ENCODE measurements around the gene RNF222. TPM values are rescaled to one million over a fixed set of nuclear protein-coding genes. Genes with fewer than 3 reads are reported as not detected.
A peak's percentile ranks its signal among the peaks of the same experiment; 100 is the strongest.

Gene RNF222, protein sequence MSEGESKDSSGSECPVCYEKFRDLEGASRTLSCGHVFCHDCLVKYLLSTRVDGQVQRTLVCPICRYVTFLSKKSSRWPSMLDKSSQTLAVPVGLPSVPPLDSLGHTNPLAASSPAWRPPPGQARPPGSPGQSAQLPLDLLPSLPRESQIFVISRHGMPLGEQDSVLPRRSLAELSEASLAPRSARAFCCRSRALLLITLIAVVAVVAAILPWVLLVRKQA
- not detected in 2 replicates for total RNA-seq (2014; rRNA removed; shearing (Covaris generic))

DNA sequence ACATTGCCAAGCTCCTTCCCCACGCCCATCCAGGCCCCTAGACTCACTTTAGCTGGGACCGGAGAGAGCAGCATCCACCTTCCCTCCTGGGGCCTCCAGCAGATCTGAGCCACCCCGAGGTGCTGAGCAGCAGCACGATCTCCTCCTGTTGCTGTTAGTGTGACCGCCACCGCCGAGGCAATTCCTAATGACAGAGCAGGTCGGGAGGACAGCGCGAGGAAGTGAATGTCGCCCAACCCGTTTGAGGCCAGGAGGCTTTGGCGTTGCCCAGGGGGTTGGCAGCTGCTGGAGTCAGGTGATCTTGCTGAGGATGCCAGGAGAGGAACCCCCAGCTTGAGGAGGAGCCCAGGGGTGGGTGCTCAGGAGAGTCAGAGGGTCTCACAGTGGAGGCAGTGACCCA, at the start of gene RNF222:
Gene RNF222, minus strand, starts transcription at position 192 of the 400 bp plus-strand sequence. CDS start 4,366 bp downstream, outside the sequence.
- DNase-seq (ENCODE audit: low read depth in 1 of 2, low spot score in 2 of 2) = no peak
- H3K9me3 ChIP-seq (replicated peaks) = no peaks in the 10 kb centered on the region
- no peak within 1 kb of the TSS for H3K4me3 ChIP-seq
- H3K36me3 ChIP-seq = no peaks in the 10 kb centered on the region
- H3K4me1 ChIP-seq (replicated peaks) = 0 out of 2 replicates have a peak, but pooled peaks cover 6% of the 10 kb centered on the region
- H3K27ac ChIP-seq = no peak within 1 kb of the TSS
- 0 out of 2 replicates have a peak, but pooled peaks cover 3% of the 10 kb centered on the region for H3K27me3 ChIP-seq (replicated peaks)

DNA sequence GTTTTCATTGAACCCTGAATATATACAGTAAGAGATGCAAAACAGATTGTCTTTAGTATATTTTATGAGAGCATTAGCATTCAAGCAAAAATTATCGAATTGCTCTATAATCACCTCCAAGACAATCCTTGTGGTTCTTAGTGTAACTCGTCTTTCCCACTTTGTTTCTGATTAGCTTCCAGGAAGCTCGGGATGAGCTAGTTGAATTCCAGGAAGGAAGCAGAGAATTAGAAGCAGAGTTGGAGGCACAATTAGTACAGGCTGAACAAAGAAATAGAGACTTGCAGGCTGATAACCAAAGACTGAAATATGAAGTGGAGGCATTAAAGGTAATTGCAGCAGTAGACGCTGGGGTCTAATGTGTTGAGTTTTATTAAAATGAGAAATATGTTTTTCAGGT, 47.9 kb upstream of the RNF222 start:
- no peak for DNase-seq (ENCODE audit: low read depth in 1 of 2, low spot score in 2 of 2)
- H3K4me3 ChIP-seq = no peak overlapping the region
- H3K4me1 ChIP-seq (replicated peaks) = no peaks in the 10 kb centered on the region
- no peak overlapping the region for H3K27ac ChIP-seq
- no peaks in the 10 kb centered on the region for H3K9me3 ChIP-seq (replicated peaks)
- H3K36me3 ChIP-seq = peaks cover 84% of the 10 kb centered on the region
- H3K27me3 ChIP-seq (replicated peaks) = no peaks in the 10 kb centered on the region

DNA sequence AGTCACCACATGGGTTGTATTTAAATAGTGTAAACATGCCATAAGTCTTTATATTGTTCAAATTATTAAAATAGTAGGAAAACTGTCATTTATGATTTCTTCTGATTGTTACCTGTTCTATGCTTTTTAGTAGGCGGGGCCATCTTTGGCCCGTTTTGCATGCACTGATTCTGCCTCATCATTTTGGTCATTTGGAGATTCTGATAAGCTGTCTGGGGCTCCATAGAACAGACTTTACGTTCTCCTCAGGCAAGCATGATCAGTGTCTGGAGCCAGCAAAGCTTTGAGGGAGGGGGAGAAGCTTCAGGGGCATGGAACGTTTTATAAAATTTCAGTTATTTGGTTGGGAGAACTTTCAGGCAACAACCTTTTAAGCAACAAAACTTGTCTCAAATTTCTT, 46.9 kb upstream of the RNF222 start:
- Histone ChIP-seq H3K9me3 (replicated peaks) (no peaks in the 10 kb centered on the region), H3K27ac (no peak overlapping the region), H3K27me3 (replicated peaks) (no peaks in the 10 kb centered on the region), H3K4me3 (no peak overlapping the region), H3K36me3 (peaks cover 84% of the 10 kb centered on the region), H3K4me1 (replicated peaks) (no peaks in the 10 kb centered on the region)
- DNase-seq (ENCODE audit: low read depth in 1 of 2, low spot score in 2 of 2) = no peak

- Histone ChIP-seq H3K27me3 (replicated peaks) (no peaks in the 10 kb centered on the region), H3K4me1 (replicated peaks) (no peaks in the 10 kb centered on the region), H3K27ac (no peak overlapping the region), H3K4me3 (no peak overlapping the region), H3K36me3 (peaks cover 79% of the 10 kb centered on the region), H3K9me3 (replicated peaks) (no peaks in the 10 kb centered on the region)
- DNase-seq (ENCODE audit: low read depth in 1 of 2, low spot score in 2 of 2) = no peak
Observed at GRCh38 chr17:8443756-8444155, 46.1 kb upstream of the RNF222 start.

DNA sequence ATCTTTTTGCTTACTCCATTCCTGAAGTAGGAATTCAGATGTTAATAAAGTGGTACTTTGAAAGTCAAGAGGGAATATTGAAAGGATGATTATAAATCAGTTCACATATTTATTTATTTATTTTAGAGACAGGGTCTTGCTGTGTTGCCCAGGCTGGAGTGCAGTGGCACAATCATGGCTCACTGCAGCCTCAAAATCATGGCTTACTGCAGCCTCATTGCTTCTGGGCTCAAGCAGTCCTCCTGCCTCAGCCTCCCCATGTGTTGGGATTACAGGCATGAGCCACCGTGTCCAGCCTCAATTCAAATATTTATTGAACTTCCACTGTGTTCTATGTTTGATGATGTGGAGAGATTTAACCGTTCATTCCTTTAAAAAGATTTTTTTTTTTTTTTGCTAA, 44.7 kb upstream of the RNF222 start:
- Histone ChIP-seq H3K27ac (no peak overlapping the region), H3K9me3 (replicated peaks) (no peaks in the 10 kb centered on the region), H3K36me3 (peaks cover 72% of the 10 kb centered on the region), H3K4me3 (no peak overlapping the region), H3K27me3 (replicated peaks) (no peaks in the 10 kb centered on the region), H3K4me1 (replicated peaks) (0 out of 2 replicates have a peak, but pooled peaks cover 1% of the 10 kb centered on the region)
- DNase-seq (ENCODE audit: low read depth in 1 of 2, low spot score in 2 of 2) = no peak

DNA sequence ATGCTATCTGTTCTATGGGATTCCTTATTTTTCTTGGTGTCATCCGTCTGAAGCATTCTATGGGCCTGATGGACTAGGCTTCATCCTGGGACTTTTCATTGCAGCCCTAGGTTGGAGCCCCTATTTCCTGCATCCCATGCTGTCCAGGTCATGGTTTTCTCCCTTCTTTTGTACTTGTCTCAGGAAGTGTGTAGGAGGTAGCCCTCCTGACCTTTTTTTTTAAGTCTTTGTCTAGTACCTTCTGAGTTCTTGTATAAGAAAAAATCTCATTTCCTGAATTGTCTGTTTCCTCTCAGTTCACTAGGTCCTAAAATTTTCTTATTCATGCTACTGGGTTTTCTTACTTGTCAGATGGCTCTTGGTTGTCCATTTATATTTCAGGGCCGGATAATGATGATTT, 44.1 kb upstream of the RNF222 start:
- no peak for DNase-seq (ENCODE audit: low read depth in 1 of 2, low spot score in 2 of 2)
- peaks cover 66% of the 10 kb centered on the region for H3K36me3 ChIP-seq
- no peaks in the 10 kb centered on the region for H3K9me3 ChIP-seq (replicated peaks)
- H3K4me1 ChIP-seq (replicated peaks) = 0 out of 2 replicates have a peak, but pooled peaks cover 4% of the 10 kb centered on the region
- no peak overlapping the region for H3K27ac ChIP-seq
- H3K27me3 ChIP-seq (replicated peaks) = no peaks in the 10 kb centered on the region
- no peak overlapping the region for H3K4me3 ChIP-seq

GRCh38 chr17:8439681-8440080, 42.1 kb upstream of the RNF222 start:
- peaks cover 52% of the 10 kb centered on the region for H3K36me3 ChIP-seq
- H3K27me3 ChIP-seq (replicated peaks) = no peaks in the 10 kb centered on the region
- H3K4me1 ChIP-seq (replicated peaks) = peaks cover 9% of the 10 kb centered on the region
- no peak overlapping the region for H3K27ac ChIP-seq
- H3K9me3 ChIP-seq (replicated peaks) = no peaks in the 10 kb centered on the region
- no peak overlapping the region for H3K4me3 ChIP-seq
- no peak for DNase-seq (ENCODE audit: low read depth in 1 of 2, low spot score in 2 of 2)

- no peak overlapping the region for H3K27ac ChIP-seq
- no peak overlapping the region for H3K4me3 ChIP-seq
- H3K9me3 ChIP-seq (replicated peaks) = no peaks in the 10 kb centered on the region
Observed at GRCh38 chr17:8438441-8438840, 40.8 kb upstream of the RNF222 start.

DNA sequence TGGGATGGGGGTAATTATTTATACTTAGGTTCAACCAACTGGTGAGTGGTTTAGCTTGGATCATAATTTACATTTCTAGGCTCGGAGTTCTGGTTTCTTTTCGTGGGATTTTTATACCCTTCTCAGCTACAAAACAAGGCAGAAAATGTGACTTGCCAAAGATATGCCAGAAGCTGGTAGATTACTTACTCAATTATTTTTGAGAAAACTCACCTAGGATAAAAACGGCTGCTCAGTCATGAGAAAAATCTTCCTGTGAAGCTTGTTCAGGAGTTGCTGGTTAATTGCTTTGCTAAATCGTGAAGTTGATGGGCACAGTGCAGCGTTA, 39.2 kb upstream of the RNF222 start:
- H3K4me3 ChIP-seq = peak overlapping the region; percentile 97
- H3K4me1 ChIP-seq (replicated peaks) = peaks cover 9% of the 10 kb centered on the region
- H3K36me3 ChIP-seq = peaks cover 30% of the 10 kb centered on the region
- H3K27me3 ChIP-seq (replicated peaks) = no peaks in the 10 kb centered on the region
- no peak for DNase-seq (ENCODE audit: low read depth in 1 of 2, low spot score in 2 of 2)
- peak overlapping the region; percentile 97 for H3K27ac ChIP-seq
- H3K9me3 ChIP-seq (replicated peaks) = no peaks in the 10 kb centered on the region

More at GRCh38 chr17:8438441-8438840, 40.8 kb upstream of the RNF222 start:
- no peak for DNase-seq (ENCODE audit: low read depth in 1 of 2, low spot score in 2 of 2)
- Histone ChIP-seq H3K4me1 (replicated peaks) (peaks cover 9% of the 10 kb centered on the region), H3K36me3 (peaks cover 40% of the 10 kb centered on the region), H3K27me3 (replicated peaks) (no peaks in the 10 kb centered on the region)

- peaks cover 9% of the 10 kb centered on the region for H3K4me1 ChIP-seq (replicated peaks)
- H3K27ac ChIP-seq = peak overlapping the region; percentile 97
- no peaks in the 10 kb centered on the region for H3K9me3 ChIP-seq (replicated peaks)
- no peaks in the 10 kb centered on the region for H3K27me3 ChIP-seq (replicated peaks)
- H3K36me3 ChIP-seq = peaks cover 27% of the 10 kb centered on the region
- peak overlapping the region; percentile 97 for H3K4me3 ChIP-seq
- peak; percentile 58 to 80 for DNase-seq (ENCODE audit: low read depth in 1 of 2, low spot score in 2 of 2)
Observed at GRCh38 chr17:8436169-8436843, 38.7 kb upstream of the RNF222 start.

GRCh38 chr17:8435245-8436168, 37.9 kb upstream of the RNF222 start, which contains the start of gene NDEL1:
Gene NDEL1, plus strand, starts transcription at chr17:8435884. Its CDS starts 8,388 bp downstream, at chr17:8444272.
- Histone ChIP-seq H3K36me3 (peaks cover 22% of the 10 kb centered on the region), H3K9me3 (replicated peaks) (no peaks in the 10 kb centered on the region), H3K27ac (peak within 1 kb of the TSS; percentile 97), H3K4me1 (replicated peaks) (peaks cover 9% of the 10 kb centered on the region), H3K27me3 (replicated peaks) (no peaks in the 10 kb centered on the region), H3K4me3 (peak within 1 kb of the TSS; percentile 97)
- peak; percentile 84 to 99 for DNase-seq (ENCODE audit: low read depth in 1 of 2, low spot score in 2 of 2)

- Histone ChIP-seq H3K36me3 (peaks cover 3% of the 10 kb centered on the region), H3K9me3 (replicated peaks) (no peaks in the 10 kb centered on the region), H3K4me3 (no peak overlapping the region), H3K4me1 (replicated peaks) (peaks cover 5% of the 10 kb centered on the region), H3K27me3 (replicated peaks) (no peaks in the 10 kb centered on the region), H3K27ac (no peak overlapping the region)
- no peak for DNase-seq (ENCODE audit: low read depth in 1 of 2, low spot score in 2 of 2)
Observed at GRCh38 chr17:8430966-8431365, 33.3 kb upstream of the RNF222 start.

DNA sequence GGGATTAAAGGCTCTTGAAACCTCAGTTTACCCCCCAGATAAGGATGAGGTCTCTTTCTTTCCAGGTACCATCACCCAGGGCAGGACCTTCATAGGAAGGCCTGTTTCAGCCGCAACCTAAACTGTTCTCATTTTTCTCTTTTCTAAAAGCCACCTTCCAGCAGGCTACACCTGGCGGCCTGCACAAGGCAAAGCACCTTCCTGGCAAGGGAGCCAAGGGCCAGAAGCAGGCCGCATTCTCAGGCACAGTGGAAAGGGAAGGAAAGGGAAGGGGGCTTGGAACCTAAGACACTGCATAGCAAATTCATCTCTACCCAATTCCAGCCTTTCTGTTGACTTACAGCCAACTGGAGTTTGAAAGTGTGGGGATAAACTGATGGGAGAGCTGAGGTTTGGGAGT, 29.2 kb upstream of the RNF222 start:
- Histone ChIP-seq H3K27ac (no peak overlapping the region), H3K27me3 (replicated peaks) (no peaks in the 10 kb centered on the region), H3K4me3 (no peak overlapping the region), H3K36me3 (no peaks in the 10 kb centered on the region), H3K9me3 (replicated peaks) (no peaks in the 10 kb centered on the region), H3K4me1 (replicated peaks) (no peaks in the 10 kb centered on the region)
- no peak for DNase-seq (ENCODE audit: low read depth in 1 of 2, low spot score in 2 of 2)

All from SJSA1 (cell line).